K562 (cell line): Measurements from ENCODE around the gene PLA2G4D. TPM values are rescaled to one million over a fixed set of nuclear protein-coding genes. Genes with fewer than 3 reads are reported as not detected.

Experiments
- ARID2 ChIP-seq: fragments of 450-650 bp; IDR thresholded peaks from 2 replicates; pipeline ENCODE4 v1.6.1; 2017; ENCODE audit warnings: antibody characterized with exemption, mild to moderate bottlenecking
- ARID3A ChIP-seq: IDR thresholded peaks from 2 replicates; pipeline ENCODE4 v1.6.1; 2012; ENCODE audit warnings: low read depth, low read length, improper control_type of control experiment, borderline replicate concordance
- BMI1 ChIP-seq: fragments of 150-350 bp; IDR thresholded peaks from 2 replicates; pipeline ENCODE4 v1.6.1; 2014; ENCODE audit warnings: low read length
- CHCHD3 ChIP-seq: fragments of 250-450 bp; sonication (Bioruptor Pico); IDR thresholded peaks from 2 replicates; pipeline ENCODE4 v2.1.2; 2022; ENCODE audit warnings: mild to moderate bottlenecking
- DDX20 ChIP-seq: fragments of 450-650 bp; IDR thresholded peaks from 2 replicates; pipeline ENCODE4 v1.6.1; 2016; ENCODE audit warnings: missing genetic modification characterization, low read depth, mild to moderate bottlenecking, missing compliant biosample characterization, moderate library complexity
- KLF10 ChIP-seq: fragments of 250-450 bp; sonication (Bioruptor Pico); IDR thresholded peaks from 2 replicates; pipeline ENCODE4 v1.6.1; 2021; ENCODE audit warnings: matching md5 sums
- MAZ ChIP-seq, 2 experiments: fragments of 450-650 bp in 1 of 2; sonication (generic) in 1 of 2; formaldehyde crosslinking; IDR thresholded peaks in 1 of 2; conservative IDR thresholded peaks in 1 of 2; 2 replicates each; pipeline versions ENCODE4 v1.4.0 to v1.5.0; 2020; ENCODE audit warnings: mild to moderate bottlenecking in 1 of 2, missing genetic modification reagents in 1 of 2
- NFATC3 ChIP-seq: fragments of 450-650 bp; IDR thresholded peaks from 2 replicates; pipeline ENCODE4 v1.6.1; 2017; ENCODE audit warnings: mild to moderate bottlenecking
- NFIX ChIP-seq: fragments of 250-450 bp; sonication (Bioruptor Pico); IDR thresholded peaks from 2 replicates; pipeline ENCODE4 v1.4.0; 2020; ENCODE audit warnings: low read depth, mild to moderate bottlenecking, moderate library complexity
- NONO ChIP-seq, 2 experiments: fragments of 200-400 bp in 1 of 2; fragments of 450-650 bp in 1 of 2; formaldehyde crosslinking in 1 of 2; IDR thresholded peaks; 2 replicates each; pipeline ENCODE4 v1.6.1; 2017; ENCODE audit warnings: low read depth in 2 of 2, mild to moderate bottlenecking in 2 of 2, moderate library complexity in 2 of 2, low read length in 1 of 2
- PPARD ChIP-seq: fragments of 250-450 bp; sonication (Bioruptor Pico); IDR thresholded peaks from 2 replicates; pipeline ENCODE4 v1.8.0; 2022; ENCODE audit warnings: inconsistent platforms, mild to moderate bottlenecking, moderate library complexity
- SP2 ChIP-seq: IDR thresholded peaks from 2 replicates; pipeline ENCODE4 v1.6.1; 2011; ENCODE audit warnings: mild to moderate bottlenecking, low read depth, low read length, moderate library complexity; ENCODE audit not compliant: poor library complexity, severe bottlenecking; ENCODE audit errors: extremely low read depth
- TOE1 ChIP-seq, 2 experiments: fragments of 450-650 bp in 1 of 2; sonication (generic) in 1 of 2; formaldehyde crosslinking in 1 of 2; IDR thresholded peaks; 2 replicates each; pipeline versions ENCODE4 v1.7.1 to v1.8.0; 2016 to 2022; ENCODE audit warnings: borderline replicate concordance in 2 of 2, mild to moderate bottlenecking in 2 of 2, antibody characterized with exemption in 1 of 2, inconsistent platforms in 1 of 2, low read depth in 1 of 2, missing genetic modification reagents in 1 of 2, moderate library complexity in 1 of 2
- ZNF232 ChIP-seq: sonication (generic); formaldehyde crosslinking; IDR thresholded peaks from 2 replicates; pipeline ENCODE4 v1.8.0; 2022; ENCODE audit warnings: mild to moderate bottlenecking, missing genetic modification reagents
- ZNF316 ChIP-seq: fragments of 450-650 bp; IDR thresholded peaks from 2 replicates; pipeline ENCODE4 v1.6.1; 2016
- ZNF586 ChIP-seq: fragments of 450-650 bp; formaldehyde crosslinking; conservative IDR thresholded peaks from 2 replicates; pipeline ENCODE4 v1.4.0; 2020; ENCODE audit warnings: mild to moderate bottlenecking, moderate library complexity
- polyA plus RNA-seq, 8 experiments: library from polyadenylated mRNA; depleted of rRNA in 4 of 8; stranded (reverse) in 5 of 8; unstranded in 3 of 8; fragments of >200 nt; fragmentation: Nextera tagmentation in 2 of 8; fragmentation: Illumina TruSeq in 1 of 8; extraction: Ambion mirVana in 2 of 8; extraction: Trizol in 1 of 8; gene quantifications; 2 replicates each; pipeline versions ENCODE4 v1.2.1 to v1.2.3, GENCODE V29; 2011 to 2014; ENCODE audit warnings: inconsistent platforms in 1 of 8, missing spikeins in 1 of 8
- total RNA-seq, 7 experiments: library from RNA; depleted of rRNA in 6 of 7; stranded (reverse); fragments of >200 nt in 6 of 7; fragmentation: Illumina TruSeq in 2 of 7; extraction: Trizol in 2 of 7; gene quantifications; 2 replicates each; pipeline versions ENCODE4 v1.2.1 to v1.2.3, GENCODE V29; 2011 to 2021; ENCODE audit warnings: low replicate concordance in 1 of 7
- TF ChIP-seq, protein P1 (sequence below): sonication (generic); formaldehyde crosslinking; IDR thresholded peaks from 2 replicates; pipeline ENCODE4 v1.8.0; 2022; ENCODE audit warnings: mild to moderate bottlenecking, missing genetic modification reagents
- TF ChIP-seq, protein P2 (sequence below): fragments of 450-650 bp; formaldehyde crosslinking; IDR thresholded peaks from 2 replicates; pipeline ENCODE4 v1.4.0; 2020; ENCODE audit warnings: mild to moderate bottlenecking, mixed read lengths
- TF ChIP-seq, protein P3 (sequence below): fragments of 450-650 bp; formaldehyde crosslinking; IDR thresholded peaks from 2 replicates; pipeline ENCODE4 v1.4.0; 2020; ENCODE audit warnings: mild to moderate bottlenecking, moderate library complexity

PLA2G4D gene
- total and polyA plus RNA-seq, 9 of the 15 experiments (the other 6 are each of a cell fraction or from before 2014, with no cell fraction given) = 0.04 TPM; not detected in 8

DNA sequence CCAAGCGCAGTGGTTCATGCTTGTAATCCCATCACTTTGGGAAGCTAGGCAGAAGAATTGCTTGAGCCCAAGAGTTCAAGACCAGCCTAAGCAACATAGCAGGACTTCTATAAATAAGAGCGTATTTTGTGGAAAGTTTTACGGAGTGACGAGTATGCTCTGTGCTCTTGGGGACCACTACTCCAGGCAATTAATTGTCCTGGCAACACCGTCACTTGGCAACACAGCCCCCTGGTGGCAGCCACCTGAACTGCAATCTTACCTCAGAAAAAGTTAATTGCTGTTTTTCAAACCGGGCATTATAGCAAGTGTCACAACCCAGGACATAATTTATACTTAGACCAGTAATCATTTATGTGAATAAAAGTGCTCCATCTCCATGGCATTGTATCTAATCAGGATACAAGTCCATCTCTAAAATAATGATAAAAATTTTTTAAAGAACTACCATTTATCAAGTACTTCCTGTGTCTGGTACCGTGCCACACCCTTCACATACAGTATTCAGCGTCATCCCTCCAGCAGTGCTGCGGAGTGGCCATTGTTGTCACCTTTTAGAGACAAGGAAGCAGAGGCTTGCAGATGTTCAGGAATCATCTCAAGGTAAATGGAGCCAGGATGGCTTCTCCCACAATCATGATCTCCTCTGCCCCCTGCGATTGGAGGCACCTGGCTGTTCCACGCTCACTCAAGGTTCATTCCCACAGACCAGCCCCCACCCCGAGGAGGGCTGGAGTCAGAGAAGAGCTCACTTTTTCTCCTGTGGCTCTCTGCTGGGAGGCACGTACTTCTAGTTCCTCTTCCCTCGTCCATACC, 34.5 kb downstream of the PLA2G4D start (continued):
- TF ChIP-seq TOE1 (IDR thresholded peaks at IDR 0.05; ENCODE audit: borderline replicate concordance) (no peak), TOE1 (CRISPR knock-in tag; IDR thresholded peaks at IDR 0.05; ENCODE audit: borderline replicate concordance, low read depth) (no peak), ARID2 (no peak), DDX20 (tag) (no peak), ZNF316 (no peak), CHCHD3 (CRISPR knock-in tag) (no peak), ARID3A (no peak), KLF10 (CRISPR knock-in tag) (no peak), MAZ (CRISPR knock-in tag; conservative IDR thresholded peaks at IDR 0.05 in 1 of 2, IDR thresholded peaks at IDR 0.05 in 1 of 2) (0 out of 4 replicates have a peak, but pooled peaks of 1 of the 2 experiments have one; percentile 14), NFATC3 (no peak), BMI1 (peak; percentile 76), NONO (IDR thresholded peaks at IDR 0.05; ENCODE audit: low read depth in 2 of 2, low read length in 1 of 2) (no peak), PPARD (CRISPR knock-in tag) (no peak), SP2 (no peak), ZNF586 (CRISPR knock-in tag) (no peak), ZNF232 (CRISPR knock-in tag) (no peak), NFIX (no peak)
- TF ChIP-seq, protein P1, sequence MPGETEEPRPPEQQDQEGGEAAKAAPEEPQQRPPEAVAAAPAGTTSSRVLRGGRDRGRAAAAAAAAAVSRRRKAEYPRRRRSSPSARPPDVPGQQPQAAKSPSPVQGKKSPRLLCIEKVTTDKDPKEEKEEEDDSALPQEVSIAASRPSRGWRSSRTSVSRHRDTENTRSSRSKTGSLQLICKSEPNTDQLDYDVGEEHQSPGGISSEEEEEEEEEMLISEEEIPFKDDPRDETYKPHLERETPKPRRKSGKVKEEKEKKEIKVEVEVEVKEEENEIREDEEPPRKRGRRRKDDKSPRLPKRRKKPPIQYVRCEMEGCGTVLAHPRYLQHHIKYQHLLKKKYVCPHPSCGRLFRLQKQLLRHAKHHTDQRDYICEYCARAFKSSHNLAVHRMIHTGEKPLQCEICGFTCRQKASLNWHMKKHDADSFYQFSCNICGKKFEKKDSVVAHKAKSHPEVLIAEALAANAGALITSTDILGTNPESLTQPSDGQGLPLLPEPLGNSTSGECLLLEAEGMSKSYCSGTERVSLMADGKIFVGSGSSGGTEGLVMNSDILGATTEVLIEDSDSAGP = no peak
- TF ChIP-seq, protein P2, sequence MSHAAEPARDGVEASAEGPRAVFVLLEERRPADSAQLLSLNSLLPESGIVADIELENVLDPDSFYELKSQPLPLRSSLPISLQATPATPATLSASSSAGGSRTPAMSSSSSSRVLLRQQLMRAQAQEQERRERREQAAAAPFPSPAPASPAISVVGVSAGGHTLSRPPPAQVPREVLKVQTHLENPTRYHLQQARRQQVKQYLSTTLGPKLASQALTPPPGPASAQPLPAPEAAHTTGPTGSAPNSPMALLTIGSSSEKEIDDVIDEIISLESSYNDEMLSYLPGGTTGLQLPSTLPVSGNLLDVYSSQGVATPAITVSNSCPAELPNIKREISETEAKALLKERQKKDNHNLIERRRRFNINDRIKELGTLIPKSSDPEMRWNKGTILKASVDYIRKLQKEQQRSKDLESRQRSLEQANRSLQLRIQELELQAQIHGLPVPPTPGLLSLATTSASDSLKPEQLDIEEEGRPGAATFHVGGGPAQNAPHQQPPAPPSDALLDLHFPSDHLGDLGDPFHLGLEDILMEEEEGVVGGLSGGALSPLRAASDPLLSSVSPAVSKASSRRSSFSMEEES = no peak
- TF ChIP-seq, protein P3, sequence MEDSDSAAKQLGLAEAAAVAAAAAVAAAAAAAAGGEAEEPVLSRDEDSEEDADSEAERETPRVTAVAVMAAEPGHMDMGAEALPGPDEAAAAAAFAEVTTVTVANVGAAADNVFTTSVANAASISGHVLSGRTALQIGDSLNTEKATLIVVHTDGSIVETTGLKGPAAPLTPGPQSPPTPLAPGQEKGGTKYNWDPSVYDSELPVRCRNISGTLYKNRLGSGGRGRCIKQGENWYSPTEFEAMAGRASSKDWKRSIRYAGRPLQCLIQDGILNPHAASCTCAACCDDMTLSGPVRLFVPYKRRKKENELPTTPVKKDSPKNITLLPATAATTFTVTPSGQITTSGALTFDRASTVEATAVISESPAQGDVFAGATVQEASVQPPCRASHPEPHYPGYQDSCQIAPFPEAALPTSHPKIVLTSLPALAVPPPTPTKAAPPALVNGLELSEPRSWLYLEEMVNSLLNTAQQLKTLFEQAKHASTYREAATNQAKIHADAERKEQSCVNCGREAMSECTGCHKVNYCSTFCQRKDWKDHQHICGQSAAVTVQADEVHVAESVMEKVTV (CRISPR knock-in tag) = 0 out of 2 replicates have a peak, but pooled peaks have one; percentile 20
